ENCODE results near the gene SORCS3. TPM values are rescaled to one million over a fixed set of nuclear protein-coding genes. Genes with fewer than 3 reads are reported as not detected.

SORCS3 gene
- total RNA-seq, 1 experiment from 2014 or later = not detected

DNA sequence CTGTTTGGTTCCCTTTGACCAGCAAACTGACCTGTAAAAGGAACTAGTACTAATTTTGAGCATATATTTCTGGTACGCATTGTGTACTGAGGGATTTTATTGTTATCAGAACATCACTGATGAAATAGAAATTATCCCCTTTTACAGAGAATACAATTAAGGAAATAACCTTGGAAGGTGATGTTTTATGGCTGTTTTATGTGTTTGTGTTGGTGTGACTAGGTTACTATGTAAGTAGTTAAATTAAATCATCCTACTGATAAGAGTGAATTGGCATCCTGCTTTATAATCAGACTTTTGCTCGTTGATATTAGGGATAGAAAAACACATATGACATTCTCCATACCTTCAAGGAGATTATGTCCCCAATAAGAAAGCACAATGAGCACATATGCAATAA, 596.6 kb downstream of the SORCS3 start:
- H3K27ac ChIP-seq (ENCODE audit: low read length) = no peak overlapping the region
- POLR2A ChIA-PET = no interaction called here
- TF ChIP-seq REST (IDR thresholded peaks at IDR 0.05; ENCODE audit: insufficient read depth in 1 of 2, low read depth in 2 of 2, low read length in 1 of 2) = no peak
- TF ChIP-seq SIN3A (IDR thresholded peaks at IDR 0.05; ENCODE audit: borderline replicate concordance, insufficient read depth, low read depth, low read length) = no peak
- TF ChIP-seq POLR2AphosphoS5 (IDR thresholded peaks at IDR 0.05; ENCODE audit: low read depth, low read length) = no peak
- ATAC-seq (no peak), DNase-seq (ENCODE audit: low read depth, low spot score) (no peak)
- intact Hi-C loops (cut with micrococcal nuclease; ENCODE audit: unreplicated experiment) = no loop called here
- in situ Hi-C loops (cut with HindIII; ENCODE audit: low pct_unique_long_range_greater_than_20kb, low sequenced_read_pairs) = no loop called here
- no peaks in the 10 kb centered on the region for H3K27me3 ChIP-seq (ENCODE audit: control insufficient read depth, insufficient read depth, low read length)
- CTCF ChIA-PET = no interaction called here
- no peaks in the 10 kb centered on the region for H3K4me1 ChIP-seq (ENCODE audit: control insufficient read depth, insufficient read depth, low read length)
- H3K9me3 ChIP-seq (ENCODE audit: control insufficient read depth, insufficient read depth, low read depth, low read length) = 0 out of 2 replicates have a peak, but pooled peaks cover 3% of the 10 kb centered on the region
- H3K4me3 ChIP-seq (ENCODE audit: low read depth in 2 of 2, low read length in 2 of 2) = no peak overlapping the region
- no TSS peak for BruUV-seq (replicated peaks)
- no peaks in the 10 kb centered on the region for H3K36me3 ChIP-seq (ENCODE audit: control insufficient read depth, insufficient read depth, low read length)

GRCh38 chr10:105239311-105240219, 598.5 kb downstream of the SORCS3 start:
- Histone ChIP-seq H3K36me3 (ENCODE audit: control insufficient read depth, insufficient read depth, low read length) (no peaks in the 10 kb centered on the region), H3K4me1 (ENCODE audit: control insufficient read depth, insufficient read depth, low read length) (no peaks in the 10 kb centered on the region), H3K9me3 (ENCODE audit: control insufficient read depth, insufficient read depth, low read depth, low read length) (no peaks in the 10 kb centered on the region), H3K27ac (ENCODE audit: low read length) (no peak overlapping the region), H3K4me3 (ENCODE audit: low read depth in 2 of 2, low read length in 2 of 2) (no peak overlapping the region), H3K27me3 (ENCODE audit: control insufficient read depth, insufficient read depth, low read length) (no peaks in the 10 kb centered on the region)
- no peak for TF ChIP-seq CTCF (IDR thresholded peaks at IDR 0.05)
- no peak for TF ChIP-seq TCF7L2 (IDR thresholded peaks at IDR 0.05; ENCODE audit: low read depth, low read length)
- TF ChIP-seq POLR2AphosphoS5 (IDR thresholded peaks at IDR 0.05; ENCODE audit: low read depth, low read length) = no peak
- BruUV-seq (replicated peaks) = no TSS peak
- in situ Hi-C loops (cut with HindIII; ENCODE audit: low pct_unique_long_range_greater_than_20kb, low sequenced_read_pairs) (no loop called here), intact Hi-C loops (cut with micrococcal nuclease; ENCODE audit: unreplicated experiment) (no loop called here)
- ChIA-PET POLR2A (no interaction called here), CTCF (no interaction called here)
- ATAC-seq (no peak), DNase-seq (ENCODE audit: low read depth, low spot score) (no peak)

DNA sequence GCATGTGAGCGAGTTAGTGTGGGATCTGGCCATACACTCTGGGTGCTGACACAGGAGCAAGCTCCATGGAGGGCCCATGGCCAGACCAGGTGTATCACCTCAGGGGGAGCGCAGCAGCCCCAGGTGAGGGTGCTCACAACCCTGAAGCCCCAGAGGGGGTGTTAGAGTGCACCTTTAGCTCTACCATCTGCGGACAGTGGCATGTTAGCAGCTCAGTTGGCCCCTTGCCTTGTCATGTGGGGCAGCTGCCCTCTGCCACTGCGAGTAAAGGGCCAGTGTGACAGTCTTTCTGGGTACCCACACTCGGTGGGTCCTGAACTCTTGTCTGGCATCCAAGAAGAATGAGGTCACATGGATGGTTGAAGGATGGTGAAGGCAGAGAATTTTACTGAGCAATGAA, 600.2 kb downstream of the SORCS3 start:
- no TSS peak for BruUV-seq (replicated peaks)

More for the DNA sequence above, 600.2 kb downstream of the SORCS3 start:
- intact Hi-C loops (cut with micrococcal nuclease; ENCODE audit: unreplicated experiment) = no loop called here
- Histone ChIP-seq H3K4me3 (ENCODE audit: low read depth in 2 of 2, low read length in 2 of 2) (no peak overlapping the region), H3K27ac (ENCODE audit: low read length) (no peak overlapping the region), H3K27me3 (ENCODE audit: control insufficient read depth, insufficient read depth, low read length) (no peaks in the 10 kb centered on the region), H3K4me1 (ENCODE audit: control insufficient read depth, insufficient read depth, low read length) (no peaks in the 10 kb centered on the region), H3K9me3 (ENCODE audit: control insufficient read depth, insufficient read depth, low read depth, low read length) (no peaks in the 10 kb centered on the region), H3K36me3 (ENCODE audit: control insufficient read depth, insufficient read depth, low read length) (no peaks in the 10 kb centered on the region)
- in situ Hi-C loops (cut with HindIII; ENCODE audit: low pct_unique_long_range_greater_than_20kb, low sequenced_read_pairs) = no loop called here
- DNase-seq (ENCODE audit: low read depth, low spot score) (no peak), ATAC-seq (no peak)
- CTCF ChIA-PET = no interaction called here
- no peak for TF ChIP-seq CTCF (IDR thresholded peaks at IDR 0.05)
- no peak for TF ChIP-seq POLR2AphosphoS5 (IDR thresholded peaks at IDR 0.05; ENCODE audit: low read depth, low read length)
- TF ChIP-seq REST (IDR thresholded peaks at IDR 0.05; ENCODE audit: insufficient read depth in 1 of 2, low read depth in 2 of 2, low read length in 1 of 2) = no peak
- TF ChIP-seq SIN3A (IDR thresholded peaks at IDR 0.05; ENCODE audit: borderline replicate concordance, insufficient read depth, low read depth, low read length) = no peak
- no peak for TF ChIP-seq TCF7L2 (IDR thresholded peaks at IDR 0.05; ENCODE audit: low read depth, low read length)
- POLR2A ChIA-PET = no interaction called here
